HepG2 (cell line): ENCODE results near the gene CARD8. TPM values are rescaled to one million over a fixed set of nuclear protein-coding genes. Genes with fewer than 3 reads are reported as not detected.

Source experiments
- FUBP1 ChIP-seq: sonication (generic); formaldehyde crosslinking; IDR thresholded peaks from 2 replicates; pipeline ENCODE4 v1.5.1; 2020; ENCODE audit warnings: missing genetic modification reagents, mild to moderate bottlenecking, borderline replicate concordance
- HNF1B ChIP-seq: sonication (generic); formaldehyde crosslinking; IDR thresholded peaks from 2 replicates; pipeline ENCODE4 v1.5.1; 2020; ENCODE audit warnings: mild to moderate bottlenecking, moderate library complexity, missing genetic modification reagents
- MIER2 ChIP-seq: IDR thresholded peaks from 2 replicates; pipeline ENCODE4 v1.6.1; 2016; ENCODE audit warnings: missing biosample characterization, missing genetic modification reagents
- NAIF1 ChIP-seq: sonication (generic); formaldehyde crosslinking; IDR thresholded peaks from 2 replicates; pipeline ENCODE4 v1.5.0; 2020; ENCODE audit warnings: mild to moderate bottlenecking, missing genetic modification reagents, borderline replicate concordance
- NCOA5 ChIP-seq: sonication (generic); formaldehyde crosslinking; IDR thresholded peaks from 2 replicates; pipeline ENCODE4 v1.4.0; 2020; ENCODE audit warnings: missing genetic modification reagents
- NFKB2 ChIP-seq: sonication (generic); formaldehyde crosslinking; IDR thresholded peaks from 2 replicates; pipeline ENCODE4 v1.4.0; 2020; ENCODE audit warnings: missing genetic modification reagents, borderline replicate concordance
- RNF2 ChIP-seq: fragments of 450-650 bp; conservative IDR thresholded peaks from 2 replicates; pipeline ENCODE4 v1.6.1; 2016; ENCODE audit warnings: low read depth
- SP2 ChIP-seq: sonication (generic); formaldehyde crosslinking; IDR thresholded peaks from 2 replicates; pipeline ENCODE4 v1.5.1; 2020; ENCODE audit warnings: mild to moderate bottlenecking, missing genetic modification reagents
- TBP ChIP-seq: sonication (generic); formaldehyde crosslinking; IDR thresholded peaks from 2 replicates; pipeline ENCODE4 v1.5.0; 2020; ENCODE audit warnings: missing genetic modification reagents
- TOPORS ChIP-seq: sonication (generic); formaldehyde crosslinking; IDR thresholded peaks from 2 replicates; pipeline ENCODE4 v1.8.0; 2023; ENCODE audit warnings: mild to moderate bottlenecking, missing genetic modification reagents
- ZBTB10 ChIP-seq: sonication (generic); formaldehyde crosslinking; IDR thresholded peaks from 2 replicates; pipeline ENCODE4 v1.4.0; 2020; ENCODE audit warnings: missing genetic modification reagents, borderline replicate concordance
- ZBTB7B ChIP-seq: sonication (generic); formaldehyde crosslinking; IDR thresholded peaks from 2 replicates; pipeline ENCODE4 v1.4.0; 2020; ENCODE audit warnings: missing genetic modification reagents
- ZFP37 ChIP-seq: sonication (generic); formaldehyde crosslinking; IDR thresholded peaks from 2 replicates; pipeline ENCODE4 v1.4.0; 2020; ENCODE audit warnings: missing genetic modification reagents, borderline replicate concordance
- ZFP62 ChIP-seq: sonication (generic); formaldehyde crosslinking; IDR thresholded peaks from 2 replicates; pipeline ENCODE4 v1.4.0; 2020; ENCODE audit warnings: missing genetic modification reagents
- ZMYM4 ChIP-seq: sonication (generic); formaldehyde crosslinking; IDR thresholded peaks from 2 replicates; pipeline ENCODE4 v1.8.1; 2023; ENCODE audit warnings: mild to moderate bottlenecking, missing genetic modification reagents
- ZNF24 ChIP-seq: fragments of 450-650 bp; IDR thresholded peaks from 2 replicates; pipeline ENCODE4 v1.6.1; 2017; ENCODE audit warnings: antibody characterized with exemption, mild to moderate bottlenecking
- ZNF296 ChIP-seq: sonication (generic); formaldehyde crosslinking; conservative IDR thresholded peaks from 2 replicates; pipeline ENCODE4 v1.5.0; 2020; ENCODE audit warnings: mild to moderate bottlenecking, missing genetic modification reagents
- ZNF350 ChIP-seq: sonication (generic); formaldehyde crosslinking; IDR thresholded peaks from 2 replicates; pipeline ENCODE4 v1.4.0; 2020; ENCODE audit warnings: mild to moderate bottlenecking, low read depth, missing genetic modification reagents, borderline replicate concordance
- ZNF512B ChIP-seq: sonication (generic); formaldehyde crosslinking; IDR thresholded peaks from 2 replicates; pipeline ENCODE4 v1.5.1; 2020; ENCODE audit warnings: missing genetic modification reagents, mild to moderate bottlenecking, borderline replicate concordance
- ZNF547 ChIP-seq: sonication (generic); formaldehyde crosslinking; IDR thresholded peaks from 2 replicates; pipeline ENCODE4 v1.5.1; 2020; ENCODE audit warnings: mild to moderate bottlenecking, missing genetic modification reagents
- ZNF563 ChIP-seq: sonication (generic); formaldehyde crosslinking; IDR thresholded peaks from 2 replicates; pipeline ENCODE4 v1.8.0; 2022; ENCODE audit warnings: mild to moderate bottlenecking, moderate library complexity, missing genetic modification reagents
- polyA plus RNA-seq, 8 experiments: library from polyadenylated mRNA; depleted of rRNA in 3 of 8; stranded (reverse) in 7 of 8; unstranded in 1 of 8; fragments of >200 nt; fragmentation: Illumina TruSeq in 4 of 8; extraction: Trizol in 4 of 8; gene quantifications; 2 replicates each; pipeline versions ENCODE4 v1.2.1 to v1.2.3, GENCODE V29; 2011 to 2016; ENCODE audit warnings: low read depth in 4 of 8, missing spikeins in 1 of 8, mixed read lengths in 1 of 8; ENCODE audit not compliant: insufficient read depth in 1 of 8
- total RNA-seq, 5 experiments: library from RNA; depleted of rRNA; stranded (reverse); fragments of >200 nt; fragmentation: Illumina TruSeq; extraction: Trizol; gene quantifications; 2 replicates each; pipeline ENCODE4 v1.2.3, GENCODE V29; 2016; ENCODE audit warnings: low read depth in 1 of 5

The CARD8 gene
- total and polyA plus RNA-seq, 2 of the 13 experiments (the other 11 are each of a cell fraction or from before 2014, with no cell fraction given): 15.0 to 19.2 TPM

GRCh38 chr19:48203794-48204628 lies 51.7 kb downstream of the CARD8 start (continued):
- TF ChIP-seq TOPORS (CRISPR knock-in tag) (peak; percentile 32; the same call in 1 of the 2 replicates), ZBTB7B (CRISPR knock-in tag) (no peak), ZNF547 (CRISPR knock-in tag) (no peak), NFKB2 (CRISPR knock-in tag) (no peak), SP2 (CRISPR knock-in tag) (no peak), HNF1B (CRISPR knock-in tag) (peak; percentile 79; the same call in 1 of the 2 replicates), ZBTB10 (no peak), RNF2 (no peak), ZMYM4 (CRISPR knock-in tag) (0 out of 2 replicates have a peak, but pooled peaks have one; percentile 54), ZNF296 (CRISPR knock-in tag) (no peak), TBP (no peak), ZFP37 (CRISPR knock-in tag) (no peak), ZNF350 (CRISPR knock-in tag) (peak; percentile 89; the same call in 1 of the 2 replicates), NCOA5 (CRISPR knock-in tag) (no peak), ZFP62 (CRISPR knock-in tag) (no peak), FUBP1 (CRISPR knock-in tag) (no peak), MIER2 (no peak), ZNF24 (no peak), ZNF563 (CRISPR knock-in tag) (no peak), ZNF512B (CRISPR knock-in tag) (no peak), NAIF1 (CRISPR knock-in tag) (no peak)
